Epithelial cell of proximal tubule (primary cell): ENCODE data around the gene MBP. TPM values are rescaled to one million over a fixed set of nuclear protein-coding genes. Genes with fewer than 3 reads are reported as not detected.

Experiments
- DNase-seq: peaks from one replicate; pipeline ENCODE4 v3.0.0-alpha.2; 2011; ENCODE audit warnings: low read depth
- H3K4me3 ChIP-seq: 2 replicates; pipeline ENCODE4 v1.5.1; 2011; ENCODE audit warnings: low read depth, mild to moderate bottlenecking, low read length
- total RNA-seq: library from RNA; depleted of rRNA; stranded (reverse); fragments of >200 nt; gene quantifications from 2 replicates; pipeline ENCODE4 v1.2.3, GENCODE V29; 2015
- TF ChIP-seq, protein P1 (sequence below): conservative IDR thresholded peaks from 2 replicates; pipeline ENCODE4 v1.5.1; 2012; ENCODE audit warnings: low read depth, mild to moderate bottlenecking, low read length

The MBP gene
- total RNA-seq, 1 donor from 2014 or later: 19.1 TPM

GRCh38 chr18:76963936-76964335 lies 168.6 kb downstream of the MBP start:
- TF ChIP-seq, protein P1, sequence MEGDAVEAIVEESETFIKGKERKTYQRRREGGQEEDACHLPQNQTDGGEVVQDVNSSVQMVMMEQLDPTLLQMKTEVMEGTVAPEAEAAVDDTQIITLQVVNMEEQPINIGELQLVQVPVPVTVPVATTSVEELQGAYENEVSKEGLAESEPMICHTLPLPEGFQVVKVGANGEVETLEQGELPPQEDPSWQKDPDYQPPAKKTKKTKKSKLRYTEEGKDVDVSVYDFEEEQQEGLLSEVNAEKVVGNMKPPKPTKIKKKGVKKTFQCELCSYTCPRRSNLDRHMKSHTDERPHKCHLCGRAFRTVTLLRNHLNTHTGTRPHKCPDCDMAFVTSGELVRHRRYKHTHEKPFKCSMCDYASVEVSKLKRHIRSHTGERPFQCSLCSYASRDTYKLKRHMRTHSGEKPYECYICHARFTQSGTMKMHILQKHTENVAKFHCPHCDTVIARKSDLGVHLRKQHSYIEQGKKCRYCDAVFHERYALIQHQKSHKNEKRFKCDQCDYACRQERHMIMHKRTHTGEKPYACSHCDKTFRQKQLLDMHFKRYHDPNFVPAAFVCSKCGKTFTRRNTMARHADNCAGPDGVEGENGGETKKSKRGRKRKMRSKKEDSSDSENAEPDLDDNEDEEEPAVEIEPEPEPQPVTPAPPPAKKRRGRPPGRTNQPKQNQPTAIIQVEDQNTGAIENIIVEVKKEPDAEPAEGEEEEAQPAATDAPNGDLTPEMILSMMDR: no peak
- no peak for DNase-seq
- H3K4me3 ChIP-seq: no peak overlapping the region

DNA sequence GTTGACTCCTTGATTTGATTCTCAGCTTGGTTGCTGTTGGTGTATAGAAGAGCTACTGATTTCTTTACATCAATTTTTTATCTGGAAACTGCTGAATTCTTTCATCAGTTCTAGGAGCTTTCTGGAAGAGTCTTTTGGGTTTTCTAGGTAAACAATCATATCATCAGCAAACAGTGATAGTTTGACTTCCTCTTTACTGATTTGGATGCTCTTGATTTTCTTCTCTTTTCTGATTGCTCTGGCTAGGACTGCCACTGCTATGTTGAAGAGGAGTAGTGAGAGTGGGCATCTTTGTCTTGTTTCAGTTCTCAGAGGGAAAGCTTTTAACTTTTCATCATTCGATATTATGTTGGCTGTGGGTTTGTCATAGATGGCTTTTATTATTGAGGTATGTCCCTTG lies 169.7 kb downstream of the MBP start:
- no peak for DNase-seq
- TF ChIP-seq, protein P1: no peak
- H3K4me3 ChIP-seq: no peak overlapping the region

GRCh38 chr18:76960528-76961035 lies 172.0 kb downstream of the MBP start:
- H3K4me3 ChIP-seq: no peak overlapping the region
- TF ChIP-seq, protein P1: no peak
- DNase-seq: no peak

DNA sequence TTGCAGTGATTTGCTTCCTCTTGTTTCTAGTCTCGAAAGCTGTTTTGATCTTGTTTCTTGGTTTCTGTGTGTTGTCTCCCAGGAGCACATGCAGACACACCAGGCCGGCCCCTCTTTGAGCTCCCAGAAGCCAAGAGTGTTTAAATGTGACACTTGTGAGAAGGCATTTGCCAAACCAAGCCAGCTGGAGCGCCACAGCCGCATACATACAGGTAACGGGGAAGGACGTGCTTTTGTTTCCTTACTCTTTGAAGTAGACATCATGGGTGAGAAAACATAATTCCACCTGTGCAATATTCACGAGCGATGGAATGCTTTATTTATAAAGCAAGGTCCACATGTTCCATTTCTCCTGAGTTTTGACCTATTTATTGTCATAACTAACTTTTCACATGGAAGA lies 173.0 kb downstream of the MBP start:
- H3K4me3 ChIP-seq: no peak overlapping the region
- no peak for DNase-seq
- TF ChIP-seq, protein P1: no peak

- no peak overlapping the region for H3K4me3 ChIP-seq
- TF ChIP-seq, protein P1: no peak
- no peak for DNase-seq
Measured at GRCh38 chr18:76958692-76959341, 173.8 kb downstream of the MBP start.

GRCh38 chr18:76957384-76958355 lies 174.9 kb downstream of the MBP start:
- DNase-seq: no peak
- no peak overlapping the region for H3K4me3 ChIP-seq
- TF ChIP-seq, protein P1: no peak
